Mesothelial cell of epicardium (in vitro differentiated cells): ENCODE data around the gene ANO7. TPM values are rescaled to one million over a fixed set of nuclear protein-coding genes. Genes with fewer than 3 reads are reported as not detected.

ENCODE experiments used
- DNase-seq, 2 experiments: peaks; one replicate each; pipeline ENCODE4 v3.0.0; 2021; ENCODE audit warnings: low spot score in 2 of 2; ENCODE audit not compliant: unreplicated experiment in 2 of 2
- H3K27ac Mint-ChIP-seq: 2 replicates; pipeline ENCODE4 v1.8.0; 2021; ENCODE audit warnings: mixed read lengths
- H3K27me3 Mint-ChIP-seq: 2 replicates; pipeline ENCODE4 v1.8.0; 2021; ENCODE audit warnings: low read depth, mixed read lengths
- H3K36me3 Mint-ChIP-seq: 2 replicates; pipeline ENCODE4 v1.8.0; 2021; ENCODE audit warnings: mixed read lengths
- H3K4me1 Mint-ChIP-seq: 2 replicates; pipeline ENCODE4 v1.8.0; 2021; ENCODE audit warnings: mixed read lengths
- H3K4me3 Mint-ChIP-seq: 2 replicates; pipeline ENCODE4 v1.8.0; 2021; ENCODE audit warnings: mild to moderate bottlenecking, moderate library complexity, mixed read lengths
- H3K9me3 Mint-ChIP-seq: 2 replicates; pipeline ENCODE4 v1.8.0; 2021; ENCODE audit warnings: mixed read lengths
- total RNA-seq: library from RNA; stranded (reverse); gene quantifications from 3 replicates; pipeline ENCODE4 v1.2.1, GENCODE V29; 2021
- TF ChIP-seq, protein P1 (sequence below): fragments of 200-600 bp; sonication (generic); IDR thresholded peaks from one replicate; pipeline ENCODE4 v1.5.0; 2021; ENCODE audit warnings: antibody characterized with exemption; ENCODE audit not compliant: unreplicated experiment

Gene ANO7
- total RNA-seq, 1 donor from 2014 or later = 4.5 TPM

DNA sequence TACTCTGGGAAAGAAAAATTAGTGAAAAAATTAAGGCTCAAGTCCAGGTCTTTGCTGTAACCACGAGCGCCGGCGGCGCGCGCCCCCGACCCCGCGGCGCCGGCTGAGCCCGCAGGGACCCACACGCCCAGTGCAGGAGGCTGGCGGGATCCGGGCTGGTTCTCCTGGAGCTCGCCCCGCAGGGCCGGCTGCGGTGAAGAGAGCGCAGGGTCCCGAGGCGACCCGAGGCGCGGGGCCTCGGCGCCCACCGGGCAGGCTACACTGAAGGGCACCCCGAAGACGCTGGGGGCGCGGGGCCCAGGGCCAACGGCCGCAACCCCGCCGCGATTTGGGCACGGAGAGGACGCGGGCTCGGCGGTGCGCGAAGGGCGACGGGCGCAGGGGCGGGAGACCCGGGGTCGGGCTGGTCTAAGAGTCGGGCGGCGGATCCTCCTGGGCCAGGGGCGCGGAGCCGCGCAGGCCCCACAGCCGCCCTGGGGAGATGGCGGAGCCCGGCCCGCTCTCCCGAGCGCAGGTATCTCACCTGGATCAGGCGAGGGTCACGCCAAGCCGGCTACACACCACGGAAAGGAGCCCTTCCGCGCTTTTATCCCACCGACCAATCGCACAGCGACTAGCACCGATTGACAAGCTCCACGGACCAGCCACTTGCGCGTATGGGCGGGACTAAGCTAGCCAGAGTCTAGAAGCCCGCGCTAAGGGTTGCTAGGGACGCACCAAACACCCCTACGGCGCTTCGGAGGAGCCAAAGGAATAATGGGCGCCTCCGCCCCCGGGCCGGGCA lies 39.4 kb upstream of the ANO7 start, which contains the start of gene PASK:
Gene PASK, minus strand, starts transcription at position 582 of the 784 bp plus-strand sequence. CDS start 6,440 bp downstream, outside the sequence.
- H3K4me3 Mint-ChIP-seq = peak within 1 kb of the TSS; percentile 92
- H3K9me3 Mint-ChIP-seq = no peaks in the 10 kb centered on the region
- peaks cover 2% of the 10 kb centered on the region for H3K36me3 Mint-ChIP-seq
- H3K4me1 Mint-ChIP-seq = peaks cover 33% of the 10 kb centered on the region
- TF ChIP-seq, protein P1, sequence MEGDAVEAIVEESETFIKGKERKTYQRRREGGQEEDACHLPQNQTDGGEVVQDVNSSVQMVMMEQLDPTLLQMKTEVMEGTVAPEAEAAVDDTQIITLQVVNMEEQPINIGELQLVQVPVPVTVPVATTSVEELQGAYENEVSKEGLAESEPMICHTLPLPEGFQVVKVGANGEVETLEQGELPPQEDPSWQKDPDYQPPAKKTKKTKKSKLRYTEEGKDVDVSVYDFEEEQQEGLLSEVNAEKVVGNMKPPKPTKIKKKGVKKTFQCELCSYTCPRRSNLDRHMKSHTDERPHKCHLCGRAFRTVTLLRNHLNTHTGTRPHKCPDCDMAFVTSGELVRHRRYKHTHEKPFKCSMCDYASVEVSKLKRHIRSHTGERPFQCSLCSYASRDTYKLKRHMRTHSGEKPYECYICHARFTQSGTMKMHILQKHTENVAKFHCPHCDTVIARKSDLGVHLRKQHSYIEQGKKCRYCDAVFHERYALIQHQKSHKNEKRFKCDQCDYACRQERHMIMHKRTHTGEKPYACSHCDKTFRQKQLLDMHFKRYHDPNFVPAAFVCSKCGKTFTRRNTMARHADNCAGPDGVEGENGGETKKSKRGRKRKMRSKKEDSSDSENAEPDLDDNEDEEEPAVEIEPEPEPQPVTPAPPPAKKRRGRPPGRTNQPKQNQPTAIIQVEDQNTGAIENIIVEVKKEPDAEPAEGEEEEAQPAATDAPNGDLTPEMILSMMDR = no peak
- DNase-seq = peak; percentile 87 to 91
- no peaks in the 10 kb centered on the region for H3K27me3 Mint-ChIP-seq
- peak within 1 kb of the TSS; percentile 93 for H3K27ac Mint-ChIP-seq

DNA sequence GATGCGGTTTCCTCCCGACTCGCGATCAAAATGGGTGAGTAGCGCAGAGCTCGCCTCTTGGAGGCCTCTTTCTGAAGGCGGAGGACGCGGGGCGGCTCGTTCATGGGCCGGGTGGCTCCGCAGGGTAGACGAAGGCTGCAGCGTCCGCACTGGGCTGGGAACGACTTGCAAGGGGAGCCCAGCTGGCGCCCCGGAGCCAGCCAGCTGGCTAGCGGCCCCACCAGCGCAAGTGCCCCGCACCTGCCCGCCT lies 38.9 kb upstream of the ANO7 start:
- DNase-seq = no peak
- H3K9me3 Mint-ChIP-seq = no peaks in the 10 kb centered on the region
- H3K27ac Mint-ChIP-seq = peak overlapping the region; percentile 87
- peaks cover 2% of the 10 kb centered on the region for H3K36me3 Mint-ChIP-seq
- H3K4me1 Mint-ChIP-seq = peaks cover 33% of the 10 kb centered on the region
- TF ChIP-seq, protein P1 = no peak
- no peaks in the 10 kb centered on the region for H3K27me3 Mint-ChIP-seq
- peak overlapping the region; percentile 92 for H3K4me3 Mint-ChIP-seq

DNA sequence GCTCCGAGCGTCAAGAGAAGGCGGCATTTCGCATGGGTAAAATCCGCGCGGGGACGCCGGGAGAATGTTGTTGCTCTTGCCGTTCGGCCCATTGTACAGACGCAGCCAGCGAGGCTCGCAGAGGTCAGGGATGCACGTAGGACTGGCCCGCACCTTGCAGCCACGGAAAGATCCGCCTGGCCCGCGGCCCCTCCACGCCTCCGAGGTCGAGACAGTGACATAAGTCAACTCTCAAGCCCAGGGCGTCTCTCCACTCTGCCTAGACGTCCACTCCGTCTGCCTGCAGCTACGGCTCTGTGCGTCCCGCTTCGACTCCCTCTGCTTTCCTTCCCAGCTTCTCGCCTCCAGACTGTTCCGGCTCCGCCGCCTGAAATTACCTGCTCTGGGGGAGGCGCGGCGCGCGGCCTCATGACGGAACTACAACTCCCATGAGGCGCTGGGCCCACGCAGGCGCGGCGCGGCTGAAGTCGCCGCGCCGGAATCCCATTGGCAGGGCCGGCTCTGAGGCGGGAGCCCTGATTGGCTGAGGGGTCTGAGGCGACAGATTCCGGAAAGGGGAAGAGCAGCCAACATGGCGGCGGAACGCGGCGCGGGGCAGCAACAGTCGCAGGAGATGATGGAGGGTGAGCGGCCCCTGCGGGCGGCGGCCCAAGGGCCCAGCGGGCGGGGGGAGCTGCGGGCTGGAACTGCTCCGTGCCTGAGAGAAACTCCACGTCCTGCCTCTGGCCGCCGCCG lies 38.4 kb upstream of the ANO7 start, which contains the start of gene PPP1R7:
Gene PPP1R7, plus strand, starts transcription at position 543 of the 735 bp plus-strand sequence. Its CDS starts 29 bp downstream, at position 572.
- Mint-ChIP-seq H3K9me3 (no peaks in the 10 kb centered on the region), H3K36me3 (peaks cover 2% of the 10 kb centered on the region), H3K27me3 (no peaks in the 10 kb centered on the region), H3K4me3 (peak within 1 kb of the TSS; percentile 92), H3K27ac (peak within 1 kb of the TSS; percentile 93), H3K4me1 (peaks cover 33% of the 10 kb centered on the region)
- DNase-seq = peak; percentile 91 to 92
- TF ChIP-seq, protein P1 = no peak

DNA sequence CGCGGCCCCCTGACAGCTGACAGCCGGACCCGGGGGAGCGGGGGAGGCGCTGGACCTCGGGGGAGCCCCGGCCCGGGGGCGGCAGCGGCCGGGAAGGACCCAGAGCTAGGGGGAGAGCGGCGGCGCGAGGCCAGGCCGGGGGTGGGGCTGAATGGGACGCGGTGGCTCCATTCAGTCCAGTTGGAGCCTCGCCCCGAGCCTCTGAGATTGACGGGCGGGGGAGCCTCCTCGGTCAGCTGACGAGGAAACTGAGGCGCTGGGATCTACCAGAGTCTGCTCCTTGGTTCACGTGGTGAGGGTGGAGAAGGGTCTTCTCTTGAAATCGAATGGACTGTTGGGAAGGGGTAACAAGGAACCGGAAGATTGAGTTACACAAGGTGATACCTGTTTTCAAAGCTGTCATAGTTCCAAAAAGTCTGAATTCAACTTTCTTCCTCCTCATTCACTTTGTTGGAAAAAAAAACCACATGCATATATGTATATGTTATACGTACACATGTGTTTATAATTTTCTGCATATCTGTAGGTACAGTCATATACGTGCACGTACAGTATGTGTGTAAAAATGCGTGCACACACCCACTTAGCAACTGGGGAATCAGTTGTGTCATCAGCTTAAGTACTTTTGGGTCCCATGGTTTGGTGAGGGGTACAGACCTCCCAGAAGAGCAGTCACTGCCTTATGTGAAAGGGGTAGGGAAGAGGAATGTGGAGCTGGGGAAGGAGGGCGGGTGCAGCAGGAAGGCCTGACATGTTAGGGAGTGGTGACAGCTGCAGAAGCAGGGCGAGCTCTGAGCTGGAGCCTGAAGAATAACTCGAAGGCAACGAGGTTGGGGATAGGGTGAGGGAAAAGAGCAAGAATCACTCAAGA lies 37.6 kb upstream of the ANO7 start:
- H3K9me3 Mint-ChIP-seq = no peaks in the 10 kb centered on the region
- DNase-seq = no peak
- H3K4me1 Mint-ChIP-seq = peaks cover 33% of the 10 kb centered on the region
- H3K27ac Mint-ChIP-seq = peak overlapping the region; percentile 93
- TF ChIP-seq, protein P1 = no peak
- H3K36me3 Mint-ChIP-seq = peaks cover 2% of the 10 kb centered on the region
- no peaks in the 10 kb centered on the region for H3K27me3 Mint-ChIP-seq
- H3K4me3 Mint-ChIP-seq = peak overlapping the region; percentile 92

DNA sequence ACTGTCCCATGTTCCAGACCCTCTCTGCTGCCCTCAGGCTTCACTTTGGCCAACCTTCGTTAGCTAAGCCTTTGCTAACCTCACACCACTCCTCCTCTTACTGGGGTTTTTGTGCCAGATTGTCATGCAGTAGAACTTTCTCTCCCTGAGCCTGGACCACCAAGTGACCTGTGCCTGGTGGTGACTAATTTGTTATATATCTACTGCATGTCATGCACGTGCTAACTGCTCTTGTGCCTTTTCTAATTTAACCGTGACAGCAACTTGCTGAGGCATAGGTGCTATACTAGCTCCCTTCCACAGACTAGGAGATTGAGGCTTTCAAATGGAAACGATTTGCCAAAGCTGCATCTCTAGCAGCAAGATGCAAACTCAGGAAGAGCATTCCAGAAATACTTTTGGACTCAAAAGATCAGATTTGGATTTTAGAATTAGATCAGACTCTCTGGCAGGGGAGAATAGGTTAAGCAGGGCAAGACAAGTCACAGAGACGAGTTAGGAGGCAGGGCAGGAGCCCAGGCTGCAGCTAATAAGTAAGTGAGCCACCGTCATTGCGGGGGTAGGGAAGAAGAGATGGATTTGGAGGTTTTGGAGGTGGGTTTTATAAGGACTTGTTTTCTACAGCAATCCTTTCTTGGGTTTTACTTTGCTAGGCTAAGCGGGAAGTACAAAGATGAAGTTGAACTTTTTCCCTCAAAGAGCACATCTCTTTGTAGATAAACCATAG lies 36.4 kb upstream of the ANO7 start:
- no peak for DNase-seq
- H3K27ac Mint-ChIP-seq = no peak overlapping the region
- peaks cover 2% of the 10 kb centered on the region for H3K36me3 Mint-ChIP-seq
- TF ChIP-seq, protein P1 = no peak
- H3K27me3 Mint-ChIP-seq = no peaks in the 10 kb centered on the region
- no peaks in the 10 kb centered on the region for H3K9me3 Mint-ChIP-seq
- H3K4me1 Mint-ChIP-seq = peaks cover 33% of the 10 kb centered on the region
- H3K4me3 Mint-ChIP-seq = peak overlapping the region; percentile 92
